Activated naive CD4-positive, alpha-beta T cell treated with anti-CD3 and anti-CD28 coated beads, Interleukin-2, amount 50 U/mL, for 24 hours (primary cell): ENCODE results near the gene CDKL2.

Experiments used
- H3K27ac Mint-ChIP-seq: one replicate; pipeline ENCODE4 v1.8.0; 2021; ENCODE audit warnings: mild to moderate bottlenecking, mixed read lengths
- H3K27me3 Mint-ChIP-seq: one replicate; pipeline ENCODE4 v1.8.0; 2021; ENCODE audit warnings: mixed read lengths
- H3K36me3 Mint-ChIP-seq: one replicate; pipeline ENCODE4 v1.8.0; 2021; ENCODE audit warnings: mixed read lengths
- H3K4me1 Mint-ChIP-seq: one replicate; pipeline ENCODE4 v1.8.0; 2021; ENCODE audit warnings: mixed read lengths
- H3K4me3 Mint-ChIP-seq: one replicate; pipeline ENCODE4 v1.8.0; 2021; ENCODE audit warnings: mild to moderate bottlenecking, mixed read lengths
- H3K9me3 Mint-ChIP-seq: one replicate; pipeline ENCODE4 v1.8.0; 2021; ENCODE audit warnings: mixed read lengths

The CDKL2 gene

DNA sequence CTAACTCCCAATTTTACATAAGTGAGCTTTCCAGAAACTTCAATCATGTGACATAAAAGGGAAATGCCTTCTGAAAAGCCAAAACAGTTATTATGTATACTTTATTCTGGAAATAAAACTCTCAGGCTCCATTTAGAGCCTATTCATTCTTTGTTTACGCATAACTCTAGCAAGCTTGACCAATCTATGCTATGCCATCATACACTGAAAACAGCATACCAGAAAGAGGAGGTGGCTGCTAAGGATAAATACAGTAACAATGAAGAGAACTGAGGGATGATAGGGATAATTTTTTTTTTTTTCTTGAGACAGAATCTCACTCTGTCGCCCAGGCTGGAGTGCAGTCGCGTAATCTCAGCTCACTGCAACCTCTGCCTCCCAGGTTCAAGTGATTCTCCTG is 24.4 kb downstream of the CDKL2 start:
- Mint-ChIP-seq H3K4me1 (no peaks in the 10 kb centered on the region), H3K4me3 (no peak overlapping the region), H3K36me3 (peaks cover 2% of the 10 kb centered on the region)

DNA sequence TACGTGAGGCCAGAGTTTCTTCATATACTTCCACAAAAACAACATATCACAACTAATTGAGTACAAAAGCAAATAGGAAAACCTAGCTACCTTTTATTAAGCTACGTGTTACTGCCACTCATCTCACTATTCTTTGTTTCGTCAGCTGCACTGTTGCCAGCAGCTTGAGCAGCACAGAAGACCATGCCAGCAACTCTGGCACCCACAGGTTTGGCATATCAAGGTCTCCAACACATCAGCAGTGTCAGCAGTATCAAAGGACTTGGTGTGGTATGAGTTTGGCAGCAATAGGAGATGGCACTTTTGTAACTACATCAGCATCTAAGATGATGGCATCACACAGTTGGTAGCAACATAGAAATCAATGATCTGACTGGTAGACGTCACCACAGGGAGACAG is 30.7 kb downstream of the CDKL2 start:
- Mint-ChIP-seq H3K4me3 (no peak overlapping the region), H3K4me1 (no peaks in the 10 kb centered on the region), H3K9me3 (no peaks in the 10 kb centered on the region), H3K27me3 (no peaks in the 10 kb centered on the region), H3K27ac (no peak overlapping the region), H3K36me3 (no peaks in the 10 kb centered on the region)

More for the DNA sequence above, 24.4 kb downstream of the CDKL2 start:
- Mint-ChIP-seq H3K27me3 (no peaks in the 10 kb centered on the region), H3K9me3 (no peaks in the 10 kb centered on the region), H3K27ac (no peak overlapping the region)

DNA sequence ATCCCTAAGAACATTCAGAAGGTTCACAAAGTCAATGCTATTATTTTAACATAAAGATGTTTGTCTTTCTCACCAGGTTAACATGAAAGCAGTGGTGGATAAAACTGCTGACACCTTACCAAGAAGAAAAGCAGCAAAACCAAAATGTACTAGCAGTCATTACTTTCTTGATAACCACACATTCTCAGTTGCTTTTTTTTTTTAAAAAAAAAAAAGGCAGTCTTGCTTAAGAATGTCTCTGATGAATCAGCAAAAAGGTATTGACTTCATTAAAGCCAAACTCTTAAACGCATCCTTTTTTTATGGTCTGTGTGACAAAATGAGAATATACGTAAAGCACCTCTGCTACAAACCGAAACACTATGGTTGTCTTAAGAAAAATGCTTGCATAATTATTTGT is 31.9 kb downstream of the CDKL2 start:
- Mint-ChIP-seq H3K27ac (no peak overlapping the region), H3K36me3 (no peaks in the 10 kb centered on the region), H3K27me3 (no peaks in the 10 kb centered on the region), H3K9me3 (no peaks in the 10 kb centered on the region), H3K4me1 (no peaks in the 10 kb centered on the region), H3K4me3 (no peak overlapping the region)

- Mint-ChIP-seq H3K4me1 (no peaks in the 10 kb centered on the region), H3K27me3 (no peaks in the 10 kb centered on the region), H3K27ac (no peak overlapping the region), H3K9me3 (no peaks in the 10 kb centered on the region), H3K4me3 (no peak overlapping the region), H3K36me3 (no peaks in the 10 kb centered on the region)
These were observed 34.3 kb downstream of the CDKL2 start for GRCh38 chr4:75596061-75596460.

GRCh38 chr4:75593393-75593792 is 36.9 kb downstream of the CDKL2 start:
- Mint-ChIP-seq H3K4me1 (no peaks in the 10 kb centered on the region), H3K27me3 (no peaks in the 10 kb centered on the region), H3K27ac (no peak overlapping the region), H3K36me3 (no peaks in the 10 kb centered on the region), H3K9me3 (no peaks in the 10 kb centered on the region), H3K4me3 (no peak overlapping the region)

GRCh38 chr4:75584067-75584466 is 46.3 kb downstream of the CDKL2 start:
- Mint-ChIP-seq H3K27ac (no peak overlapping the region), H3K27me3 (peaks cover 4% of the 10 kb centered on the region), H3K4me3 (no peak overlapping the region), H3K4me1 (no peaks in the 10 kb centered on the region), H3K9me3 (peaks cover 4% of the 10 kb centered on the region), H3K36me3 (peaks cover 7% of the 10 kb centered on the region)

DNA sequence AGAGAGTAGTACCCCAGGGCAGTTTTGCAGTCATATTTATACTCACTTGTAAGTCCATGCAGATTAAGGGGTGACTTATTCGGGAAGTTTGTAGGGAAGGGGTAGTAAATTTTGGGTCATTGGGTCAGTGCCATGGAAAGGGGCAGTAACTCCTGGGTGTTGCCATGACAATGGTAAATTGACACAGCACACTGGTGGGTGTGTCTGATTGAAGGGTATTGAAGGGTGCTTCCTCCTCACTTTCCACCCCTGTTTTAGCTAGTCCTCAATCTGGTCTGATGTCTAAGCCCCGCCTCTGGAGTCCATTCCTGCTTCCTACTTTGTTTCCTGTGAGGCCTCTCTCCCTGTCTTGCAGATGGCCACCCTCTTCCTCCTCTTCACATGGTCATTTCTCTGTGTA is 62.6 kb downstream of the CDKL2 start:
- no peak overlapping the region for H3K27ac Mint-ChIP-seq
- no peak overlapping the region for H3K4me3 Mint-ChIP-seq
- H3K4me1 Mint-ChIP-seq = no peaks in the 10 kb centered on the region

DNA sequence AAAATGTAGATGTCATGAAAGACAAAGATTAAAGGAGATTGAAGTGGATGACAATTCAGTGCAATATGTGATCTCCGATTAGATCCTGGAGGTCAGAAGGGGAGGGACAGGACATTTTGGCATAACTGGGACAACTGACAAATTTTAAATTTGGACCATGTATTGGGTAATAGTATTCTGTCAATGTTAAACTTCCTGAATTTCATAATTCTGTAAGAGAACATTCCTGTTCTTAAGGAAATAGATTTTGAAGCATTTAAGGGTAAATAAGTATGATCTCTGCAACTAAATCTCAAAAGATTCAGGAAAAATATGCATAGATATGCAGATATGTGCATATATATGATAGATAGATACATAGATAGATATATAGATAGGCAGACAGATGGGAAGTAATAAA is 63.4 kb downstream of the CDKL2 start:
- Mint-ChIP-seq H3K27ac (no peak overlapping the region), H3K27me3 (peaks cover 5% of the 10 kb centered on the region), H3K4me1 (no peaks in the 10 kb centered on the region), H3K4me3 (no peak overlapping the region), H3K36me3 (no peaks in the 10 kb centered on the region), H3K9me3 (no peaks in the 10 kb centered on the region)

More for the DNA sequence above, 62.6 kb downstream of the CDKL2 start:
- H3K27me3 Mint-ChIP-seq = peaks cover 5% of the 10 kb centered on the region
- H3K9me3 Mint-ChIP-seq = no peaks in the 10 kb centered on the region
- no peaks in the 10 kb centered on the region for H3K36me3 Mint-ChIP-seq

GRCh38 chr4:75565481-75565880 is 64.8 kb downstream of the CDKL2 start:
- no peaks in the 10 kb centered on the region for H3K36me3 Mint-ChIP-seq
- H3K4me3 Mint-ChIP-seq = no peak overlapping the region
- no peak overlapping the region for H3K27ac Mint-ChIP-seq
- no peaks in the 10 kb centered on the region for H3K4me1 Mint-ChIP-seq
- peaks cover 5% of the 10 kb centered on the region for H3K27me3 Mint-ChIP-seq
- H3K9me3 Mint-ChIP-seq = no peaks in the 10 kb centered on the region

- H3K27me3 Mint-ChIP-seq = peaks cover 5% of the 10 kb centered on the region
- H3K4me3 Mint-ChIP-seq = no peak overlapping the region
- H3K9me3 Mint-ChIP-seq = no peaks in the 10 kb centered on the region
- no peak overlapping the region for H3K27ac Mint-ChIP-seq
- H3K4me1 Mint-ChIP-seq = no peaks in the 10 kb centered on the region
- H3K36me3 Mint-ChIP-seq = no peaks in the 10 kb centered on the region
These were observed 66.3 kb downstream of the CDKL2 start for GRCh38 chr4:75564023-75564422.

DNA sequence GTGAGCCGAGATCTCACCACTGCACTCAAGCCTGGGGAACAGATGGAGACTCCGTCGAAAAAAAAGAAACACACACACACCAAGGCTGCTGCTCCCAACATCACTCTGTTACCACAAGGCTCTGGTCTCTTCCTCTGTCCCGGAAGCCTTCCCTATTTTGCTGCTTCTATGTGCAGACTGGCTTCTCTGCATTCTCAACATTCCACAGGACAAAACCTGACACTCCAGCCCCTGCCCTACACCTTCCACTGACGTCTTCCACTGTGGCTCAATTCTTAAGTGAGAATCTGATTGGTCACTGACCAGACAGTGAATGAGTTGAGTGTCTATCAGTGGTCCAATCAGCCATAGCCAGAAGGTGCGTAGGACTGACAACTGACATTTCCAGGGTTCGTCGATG is 68.5 kb downstream of the CDKL2 start:
- H3K27me3 Mint-ChIP-seq = peaks cover 6% of the 10 kb centered on the region
- no peak overlapping the region for H3K27ac Mint-ChIP-seq
- no peaks in the 10 kb centered on the region for H3K36me3 Mint-ChIP-seq
- H3K4me3 Mint-ChIP-seq = no peak overlapping the region
- no peaks in the 10 kb centered on the region for H3K4me1 Mint-ChIP-seq
- no peaks in the 10 kb centered on the region for H3K9me3 Mint-ChIP-seq

DNA sequence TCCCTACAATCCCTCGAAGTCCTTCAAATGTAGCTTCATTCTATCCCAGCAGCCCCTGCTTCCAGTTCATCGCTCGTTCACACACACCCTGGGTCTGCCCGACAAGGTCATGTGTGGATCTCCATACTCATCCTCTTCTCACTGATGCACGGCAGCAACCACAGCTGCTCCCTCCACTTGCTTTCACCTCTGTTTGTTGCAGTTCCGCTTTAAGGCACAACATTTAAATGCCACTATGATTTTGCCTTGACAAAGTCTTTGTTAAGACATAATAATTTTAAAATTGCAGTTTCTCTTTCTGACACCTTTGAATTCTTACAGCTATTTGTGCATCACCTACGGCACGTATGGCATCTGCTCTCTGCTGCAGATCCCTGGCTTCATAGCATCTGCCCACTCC is 72.6 kb downstream of the CDKL2 start:
- no peak overlapping the region for H3K27ac Mint-ChIP-seq
- H3K36me3 Mint-ChIP-seq = no peaks in the 10 kb centered on the region
- H3K27me3 Mint-ChIP-seq = peaks cover 7% of the 10 kb centered on the region
- no peaks in the 10 kb centered on the region for H3K4me1 Mint-ChIP-seq
- H3K9me3 Mint-ChIP-seq = no peaks in the 10 kb centered on the region
- no peak overlapping the region for H3K4me3 Mint-ChIP-seq

DNA sequence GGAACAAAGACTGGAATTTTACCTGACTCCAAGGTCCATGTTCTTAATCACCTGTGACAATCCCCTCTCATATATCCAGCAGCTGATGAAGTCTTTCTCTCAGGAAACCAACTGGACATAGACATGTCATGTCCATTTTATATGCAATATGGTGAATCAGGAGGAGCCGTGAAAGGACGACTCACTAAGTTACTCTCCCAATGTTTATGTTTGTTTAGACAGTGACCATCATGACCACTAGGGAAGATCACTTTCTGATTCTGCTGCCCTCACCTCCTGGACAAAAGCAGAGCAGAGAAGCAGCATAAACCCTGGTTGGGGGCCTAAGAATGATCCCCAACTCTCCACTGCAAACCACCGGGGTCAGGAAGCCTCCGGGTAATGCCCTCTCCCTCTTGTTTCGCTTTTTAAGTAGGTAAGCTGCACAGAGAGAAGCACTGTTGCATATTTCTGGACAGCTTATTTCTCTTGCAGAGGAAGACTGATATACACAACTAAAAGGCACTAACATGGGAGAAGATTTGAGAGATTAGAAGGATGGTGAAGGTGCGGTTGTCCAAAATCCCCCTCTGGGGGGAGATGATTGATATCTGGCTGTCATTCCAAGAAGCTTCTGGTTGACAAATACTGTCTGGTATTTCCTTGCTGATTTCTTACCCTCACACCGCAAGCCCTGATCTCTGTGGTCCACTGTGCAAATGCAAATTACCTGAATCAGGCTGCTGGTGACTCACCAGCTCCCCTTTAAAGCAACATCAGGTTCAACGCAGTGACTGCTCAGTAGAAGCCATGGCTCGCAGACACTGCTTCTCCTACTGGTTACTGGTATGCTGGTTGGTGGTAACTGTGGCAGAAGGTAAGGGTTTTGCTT is 74.8 kb downstream of the CDKL2 start, which contains the start of gene ODAPH:
ODAPH (plus strand) TSS at position 773 of the 871 bp plus-strand sequence; CDS start at position 790, 17 bp downstream.
- Mint-ChIP-seq H3K4me3 (no peak within 1 kb of the TSS), H3K4me1 (no peaks in the 10 kb centered on the region), H3K9me3 (no peaks in the 10 kb centered on the region), H3K27me3 (peaks cover 7% of the 10 kb centered on the region), H3K27ac (no peak within 1 kb of the TSS), H3K36me3 (no peaks in the 10 kb centered on the region)

DNA sequence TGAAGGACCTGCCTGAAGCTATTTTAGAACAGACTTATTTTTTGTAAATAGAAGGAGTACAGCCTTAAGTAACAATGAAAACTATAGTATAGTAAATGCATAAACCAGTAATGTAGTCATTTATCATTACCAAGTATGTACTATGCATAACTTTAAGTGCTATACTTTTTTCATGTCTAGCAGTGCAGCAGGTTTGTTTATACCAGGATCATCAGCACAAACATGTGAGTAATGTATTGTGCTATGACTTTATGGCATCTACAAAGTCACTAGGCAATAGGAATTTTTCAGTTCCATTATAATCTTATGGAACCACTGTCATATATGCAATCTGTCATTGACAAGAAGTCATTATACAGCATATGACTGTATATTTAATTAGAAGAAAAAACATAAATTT is 77.9 kb downstream of the CDKL2 start:
- Mint-ChIP-seq H3K4me3 (no peak overlapping the region), H3K36me3 (peaks cover 2% of the 10 kb centered on the region), H3K4me1 (no peaks in the 10 kb centered on the region), H3K27me3 (peaks cover 7% of the 10 kb centered on the region), H3K27ac (no peak overlapping the region), H3K9me3 (no peaks in the 10 kb centered on the region)

DNA sequence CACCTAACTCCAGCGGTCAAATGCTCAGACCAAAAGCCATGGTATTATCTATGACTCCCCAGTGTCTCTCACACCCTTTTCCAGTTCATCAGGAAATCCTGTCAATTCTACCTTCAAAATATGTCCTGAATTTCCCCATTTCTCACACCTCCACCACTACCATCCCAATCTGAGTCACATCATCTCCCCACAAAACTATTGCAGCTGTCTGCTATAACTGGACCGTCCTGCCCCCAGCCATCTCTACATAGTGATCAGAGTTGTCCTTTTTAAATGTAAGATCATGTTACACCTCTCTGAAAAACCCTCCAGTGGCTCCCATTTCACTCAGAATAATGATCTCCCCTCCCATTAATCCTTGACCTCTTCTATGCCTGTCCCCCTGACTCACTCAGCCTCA is 81.3 kb downstream of the CDKL2 start:
- H3K27ac Mint-ChIP-seq = peak overlapping the region; percentile 8
- no peaks in the 10 kb centered on the region for H3K27me3 Mint-ChIP-seq
- H3K4me3 Mint-ChIP-seq = no peak overlapping the region
- H3K9me3 Mint-ChIP-seq = no peaks in the 10 kb centered on the region
- H3K4me1 Mint-ChIP-seq = no peaks in the 10 kb centered on the region
- H3K36me3 Mint-ChIP-seq = peaks cover 4% of the 10 kb centered on the region

- Mint-ChIP-seq H3K4me3 (no peak overlapping the region), H3K27me3 (no peaks in the 10 kb centered on the region), H3K27ac (no peak overlapping the region), H3K36me3 (peaks cover 4% of the 10 kb centered on the region), H3K9me3 (no peaks in the 10 kb centered on the region), H3K4me1 (no peaks in the 10 kb centered on the region)
These were observed 82.5 kb downstream of the CDKL2 start for GRCh38 chr4:75547647-75548387.
